Epithelial cell of proximal tubule (primary cell): ENCODE measurements around the gene MRPS34. TPM values are rescaled to one million over a fixed set of nuclear protein-coding genes. Genes with fewer than 3 reads are reported as not detected.

Experiments
- DNase-seq: peaks from one replicate; pipeline ENCODE4 v3.0.0-alpha.2; 2011; ENCODE audit warnings: low read depth
- H3K4me3 ChIP-seq: 2 replicates; pipeline ENCODE4 v1.5.1; 2011; ENCODE audit warnings: low read depth, mild to moderate bottlenecking, low read length
- total RNA-seq: library from RNA; depleted of rRNA; stranded (reverse); fragments of >200 nt; gene quantifications from 2 replicates; pipeline ENCODE4 v1.2.3, GENCODE V29; 2015
- TF ChIP-seq, protein P1 (sequence below): conservative IDR thresholded peaks from 2 replicates; pipeline ENCODE4 v1.5.1; 2012; ENCODE audit warnings: low read depth, mild to moderate bottlenecking, low read length

MRPS34 gene
- total RNA-seq, 1 donor from 2014 or later, result 167 TPM

DNA sequence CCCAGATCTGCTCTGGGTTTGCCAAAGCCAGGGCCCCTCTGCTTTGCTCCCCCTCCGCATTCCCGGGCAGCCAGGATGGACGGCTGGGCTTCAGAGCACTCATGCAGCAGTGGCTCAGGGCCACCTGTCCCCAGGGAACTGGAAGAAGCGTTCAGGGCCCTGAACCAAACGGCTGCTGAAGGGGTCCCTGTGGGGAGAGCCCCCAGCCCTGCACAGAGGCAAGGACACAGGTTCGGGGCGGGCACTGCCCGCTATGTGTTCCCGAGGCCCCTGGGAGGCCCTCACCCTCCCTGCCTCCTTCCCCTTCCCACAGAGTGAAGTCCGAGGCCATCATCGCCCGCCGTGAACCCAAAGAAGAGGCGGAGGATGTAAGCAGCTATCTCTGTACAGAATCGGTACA lies 12.0 kb downstream of the MRPS34 start:
- TF ChIP-seq, protein P1, sequence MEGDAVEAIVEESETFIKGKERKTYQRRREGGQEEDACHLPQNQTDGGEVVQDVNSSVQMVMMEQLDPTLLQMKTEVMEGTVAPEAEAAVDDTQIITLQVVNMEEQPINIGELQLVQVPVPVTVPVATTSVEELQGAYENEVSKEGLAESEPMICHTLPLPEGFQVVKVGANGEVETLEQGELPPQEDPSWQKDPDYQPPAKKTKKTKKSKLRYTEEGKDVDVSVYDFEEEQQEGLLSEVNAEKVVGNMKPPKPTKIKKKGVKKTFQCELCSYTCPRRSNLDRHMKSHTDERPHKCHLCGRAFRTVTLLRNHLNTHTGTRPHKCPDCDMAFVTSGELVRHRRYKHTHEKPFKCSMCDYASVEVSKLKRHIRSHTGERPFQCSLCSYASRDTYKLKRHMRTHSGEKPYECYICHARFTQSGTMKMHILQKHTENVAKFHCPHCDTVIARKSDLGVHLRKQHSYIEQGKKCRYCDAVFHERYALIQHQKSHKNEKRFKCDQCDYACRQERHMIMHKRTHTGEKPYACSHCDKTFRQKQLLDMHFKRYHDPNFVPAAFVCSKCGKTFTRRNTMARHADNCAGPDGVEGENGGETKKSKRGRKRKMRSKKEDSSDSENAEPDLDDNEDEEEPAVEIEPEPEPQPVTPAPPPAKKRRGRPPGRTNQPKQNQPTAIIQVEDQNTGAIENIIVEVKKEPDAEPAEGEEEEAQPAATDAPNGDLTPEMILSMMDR, result no peak
- no peak for DNase-seq

DNA sequence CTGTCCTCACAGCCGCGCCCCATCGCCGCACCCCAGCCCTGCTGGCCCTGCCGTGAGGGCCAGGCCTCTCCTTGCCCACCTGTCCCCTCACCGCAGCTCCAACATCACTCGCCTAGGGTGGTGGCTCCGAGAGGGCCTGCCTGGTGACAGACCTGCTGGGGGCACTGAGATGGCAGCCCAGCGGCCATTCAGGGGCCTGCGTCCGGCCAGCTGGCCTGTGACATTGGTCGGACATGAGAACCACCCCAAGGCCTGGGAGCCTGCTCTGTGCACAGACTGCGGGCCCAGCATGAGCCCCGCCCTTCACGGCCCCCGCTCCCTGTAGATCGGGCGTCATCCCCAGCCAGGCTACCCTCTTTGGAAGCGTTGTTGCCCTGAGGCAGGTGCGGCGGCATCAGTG lies 13.4 kb downstream of the MRPS34 start:
- TF ChIP-seq, protein P1, result no peak
- no peak overlapping the region for H3K4me3 ChIP-seq
- DNase-seq, result no peak

More for the DNA sequence above, 12.0 kb downstream of the MRPS34 start:
- H3K4me3 ChIP-seq, result no peak overlapping the region

DNA sequence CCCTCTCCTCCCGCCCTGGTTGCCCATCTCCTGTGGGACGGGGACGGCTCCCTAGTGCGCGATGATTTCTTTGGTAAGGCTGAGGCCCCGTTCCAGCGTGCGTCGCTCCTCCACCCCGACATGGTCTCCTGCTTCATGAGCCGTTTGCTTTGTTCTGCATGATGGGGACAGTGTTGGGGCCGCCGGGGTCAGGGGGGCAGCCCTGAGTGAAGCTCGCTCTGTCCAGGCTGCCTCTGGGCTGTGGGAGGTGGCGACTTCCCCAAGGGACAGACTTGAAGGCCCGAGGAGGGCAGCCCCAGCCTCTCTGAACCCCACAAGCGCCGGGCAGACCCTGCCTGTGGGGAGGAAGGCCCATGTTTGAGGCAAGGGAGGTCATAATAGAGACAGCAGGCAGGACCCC lies 14.0 kb downstream of the MRPS34 start:
- TF ChIP-seq, protein P1, result no peak
- no peak for DNase-seq
- H3K4me3 ChIP-seq, result no peak overlapping the region

DNA sequence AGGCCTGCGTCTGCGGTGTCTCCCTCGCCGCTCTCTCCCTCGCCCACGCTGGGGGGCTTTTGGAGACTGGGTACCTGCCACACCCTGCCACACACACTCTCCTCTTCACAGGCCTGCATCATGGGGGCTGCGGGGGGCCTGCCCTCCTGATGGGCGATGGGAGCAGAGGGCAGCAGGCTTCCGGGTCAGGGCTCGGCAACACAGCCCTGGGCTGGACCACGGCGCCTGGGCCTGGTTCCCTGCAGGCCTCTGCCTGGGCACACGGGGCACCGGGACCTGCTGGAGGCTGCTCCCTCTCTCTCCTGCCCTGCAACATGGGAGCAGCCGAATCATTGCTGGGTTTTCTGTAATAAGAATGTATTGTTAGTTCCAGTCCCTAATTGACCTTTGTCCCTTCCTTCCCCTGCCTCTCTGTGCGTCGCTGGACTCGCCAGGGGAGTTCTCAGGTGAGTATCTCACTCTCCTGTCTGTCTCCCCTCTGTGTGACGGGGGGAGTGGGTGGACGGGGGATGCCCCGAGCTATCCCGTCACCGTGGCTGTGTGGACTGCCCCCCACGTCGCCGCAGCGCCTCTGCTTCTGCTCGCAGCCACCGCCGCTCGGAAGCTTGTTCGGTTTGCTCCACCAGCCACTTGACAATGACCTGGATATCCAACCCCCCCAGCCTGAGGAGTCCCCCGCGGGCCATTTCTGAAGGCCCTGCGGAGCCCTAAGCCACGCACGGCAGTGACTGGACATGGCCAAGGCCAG lies 15.0 kb downstream of the MRPS34 start:
- H3K4me3 ChIP-seq, result no peak overlapping the region
- no peak for DNase-seq
- TF ChIP-seq, protein P1, result no peak

DNA sequence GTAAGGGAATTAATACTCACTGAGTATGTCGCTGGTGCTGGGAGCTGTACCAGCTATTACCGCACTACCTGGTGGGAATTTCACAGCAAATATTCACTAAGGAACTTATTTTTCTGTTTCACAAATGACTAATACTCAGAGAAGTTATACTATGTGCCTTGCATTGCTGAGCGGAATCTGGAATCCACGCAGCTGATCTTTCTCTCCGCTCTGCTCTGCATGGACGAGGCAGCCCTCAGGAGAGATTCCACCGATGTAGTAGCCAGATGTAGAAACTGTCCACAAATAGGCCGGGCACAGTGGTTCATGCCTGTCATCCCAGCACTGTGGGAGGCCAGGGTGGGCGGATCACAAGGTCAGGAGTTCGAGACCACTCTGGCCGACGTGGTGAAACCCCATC lies 18.7 kb downstream of the MRPS34 start:
- TF ChIP-seq, protein P1, result no peak
- H3K4me3 ChIP-seq, result no peak overlapping the region
- DNase-seq, result no peak

DNA sequence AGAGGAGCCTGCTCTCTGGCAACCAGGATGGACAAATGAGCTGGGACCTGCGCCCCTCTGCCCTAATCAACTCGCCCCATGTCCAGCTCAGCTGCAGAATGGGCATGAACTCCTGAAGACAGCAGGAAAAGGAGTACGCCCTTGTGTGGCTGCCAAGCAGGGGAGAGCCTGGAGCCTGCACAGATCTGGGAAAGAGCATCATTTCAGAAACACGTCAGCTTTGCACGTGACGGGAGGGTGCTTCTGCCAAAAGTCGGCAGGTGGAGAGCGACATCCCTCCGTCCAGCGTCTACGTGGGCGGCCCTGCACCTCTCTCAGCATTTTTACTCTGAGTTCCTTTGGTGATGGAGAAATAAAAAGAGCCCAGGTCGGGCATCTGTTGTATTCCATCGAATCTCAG lies 20.1 kb downstream of the MRPS34 start:
- DNase-seq, result no peak
- no peak overlapping the region for H3K4me3 ChIP-seq
- TF ChIP-seq, protein P1, result no peak

DNA sequence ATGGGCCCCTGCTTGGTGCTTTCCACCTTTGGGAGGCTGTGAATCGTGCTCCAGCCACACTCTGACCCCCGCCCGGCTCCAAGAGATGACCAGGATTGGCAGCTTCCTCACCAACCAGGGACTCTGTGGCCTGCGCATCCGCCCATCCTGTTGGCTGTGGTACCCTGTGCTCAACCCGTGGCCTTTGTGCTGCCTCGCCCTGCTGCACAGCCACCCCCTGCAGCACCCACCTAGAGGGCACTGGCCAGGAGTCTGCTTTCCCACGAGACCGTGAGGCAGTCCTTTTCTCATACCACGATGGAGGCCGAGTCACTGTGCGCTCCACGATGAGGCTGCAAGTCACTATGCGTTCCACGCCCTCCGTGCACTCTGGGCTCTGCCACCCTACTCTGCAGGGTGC lies 21.0 kb downstream of the MRPS34 start:
- no peak for DNase-seq
- no peak overlapping the region for H3K4me3 ChIP-seq
- TF ChIP-seq, protein P1, result no peak
